NCI-H2227 (cell line): ENCODE measurements around the gene OR2B2.
"Not testable (repeated sequence)": the region's sequence is repeated elsewhere in the genome, so short reads cannot be mapped to it uniquely, and the experiment has no call there.

Experiments
- DNase-seq: peaks from one replicate; lab custom pipeline; 2025; ENCODE audit not compliant: unreplicated experiment; lab: John Stamatoyannopoulos, UW

The OR2B2 gene

DNA sequence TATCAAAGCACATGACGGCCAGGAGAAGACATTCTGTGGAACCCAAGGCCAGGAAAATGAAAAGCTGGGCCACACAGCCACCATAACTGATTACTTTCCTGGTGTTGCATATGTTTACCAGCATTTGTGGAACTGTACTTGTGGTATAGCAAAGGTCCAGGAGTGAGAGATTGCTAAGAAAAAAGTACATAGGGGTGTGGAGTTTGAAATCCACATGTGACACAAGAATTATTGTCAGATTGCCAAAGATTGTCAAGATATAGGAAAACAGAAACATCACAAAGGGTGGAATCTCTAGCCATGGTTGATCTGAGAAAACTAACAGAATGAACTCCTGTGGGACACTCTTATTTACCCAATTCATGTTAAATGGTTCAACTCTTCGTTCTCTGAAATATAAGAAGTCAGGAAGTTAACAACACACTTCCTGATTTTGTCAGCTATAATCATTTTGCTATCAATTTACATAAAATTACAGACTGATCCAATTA is at the start of gene OR2B2:
OR2B2 (minus strand) TSS at position 441 of the 491 bp plus-strand sequence; CDS start at position 364, 77 bp downstream.
- no peak for DNase-seq

DNA sequence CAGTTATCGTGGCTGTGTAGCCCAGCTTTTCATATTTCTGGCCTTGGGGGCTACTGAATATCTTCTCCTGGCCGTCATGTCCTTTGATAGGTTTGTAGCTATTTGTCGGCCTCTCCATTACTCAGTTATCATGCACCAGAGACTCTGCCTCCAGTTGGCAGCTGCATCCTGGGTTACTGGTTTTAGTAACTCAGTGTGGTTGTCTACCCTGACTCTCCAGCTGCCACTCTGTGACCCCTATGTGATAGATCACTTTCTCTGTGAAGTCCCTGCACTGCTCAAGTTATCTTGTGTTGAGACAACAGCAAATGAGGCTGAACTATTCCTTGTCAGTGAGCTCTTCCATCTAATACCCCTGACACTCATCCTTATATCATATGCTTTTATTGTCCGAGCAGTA is 45.3 kb upstream of the OR2B2 start:
- DNase-seq: no peak

DNA sequence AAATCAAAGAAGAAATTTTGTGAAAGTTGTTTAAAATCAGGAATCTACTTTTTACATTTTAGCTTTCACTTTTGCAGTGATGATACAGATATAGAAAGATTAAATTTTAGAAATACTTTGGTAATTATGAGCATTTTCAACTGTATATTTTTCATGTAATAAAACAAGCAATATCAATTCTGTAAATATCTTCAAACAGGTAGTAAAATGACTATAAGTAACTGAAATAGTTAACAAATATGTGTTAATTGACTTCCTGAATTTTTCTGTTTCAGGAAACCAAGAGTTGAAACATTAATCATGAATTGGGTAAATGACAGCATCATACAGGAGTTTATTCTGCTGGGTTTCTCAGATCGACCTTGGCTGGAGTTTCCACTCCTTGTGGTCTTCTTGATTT is 44.7 kb upstream of the OR2B2 start, which contains the start of gene OR2B6:
OR2B6 (plus strand) TSS at position 301 of the 400 bp plus-strand sequence; CDS start at position 301, 0 bp downstream.
- no peak for DNase-seq

DNA sequence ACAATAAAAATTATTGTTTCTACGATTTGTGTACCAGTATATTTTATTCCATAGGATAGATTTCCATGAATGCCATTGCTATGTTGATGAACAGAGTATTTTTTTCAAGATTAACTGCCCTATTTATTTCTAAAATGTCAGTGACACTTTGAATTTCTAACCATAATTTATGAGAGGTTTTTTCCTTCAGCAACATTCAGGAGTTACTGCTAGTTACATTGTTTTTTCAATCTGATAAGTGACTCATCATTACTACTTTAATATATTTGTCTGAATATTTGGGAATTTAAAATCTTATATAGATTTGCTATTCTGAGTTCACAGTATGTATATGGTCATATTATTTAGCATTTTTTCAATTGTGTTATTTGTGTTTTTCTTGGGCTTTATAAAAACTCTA is 38.8 kb upstream of the OR2B2 start:
- DNase-seq: no peak

DNA sequence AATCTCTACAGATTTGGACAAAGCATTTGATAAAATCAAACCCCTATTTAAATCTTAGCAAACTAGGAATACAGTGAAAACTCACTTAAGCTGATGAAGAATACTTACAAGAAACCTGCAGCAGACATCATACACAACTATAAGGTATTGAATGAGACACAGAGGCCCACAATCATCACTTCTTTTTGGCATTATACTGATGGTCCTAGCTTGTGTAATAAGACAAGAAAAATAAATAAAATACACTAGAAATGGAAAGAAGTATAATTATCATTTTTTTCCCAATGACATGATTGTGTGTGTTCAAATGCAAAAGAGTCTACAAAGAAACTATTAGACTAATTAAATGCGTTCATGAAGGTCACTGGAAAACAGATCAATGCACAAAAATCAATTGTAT is 36.0 kb upstream of the OR2B2 start:
- no peak for DNase-seq

DNA sequence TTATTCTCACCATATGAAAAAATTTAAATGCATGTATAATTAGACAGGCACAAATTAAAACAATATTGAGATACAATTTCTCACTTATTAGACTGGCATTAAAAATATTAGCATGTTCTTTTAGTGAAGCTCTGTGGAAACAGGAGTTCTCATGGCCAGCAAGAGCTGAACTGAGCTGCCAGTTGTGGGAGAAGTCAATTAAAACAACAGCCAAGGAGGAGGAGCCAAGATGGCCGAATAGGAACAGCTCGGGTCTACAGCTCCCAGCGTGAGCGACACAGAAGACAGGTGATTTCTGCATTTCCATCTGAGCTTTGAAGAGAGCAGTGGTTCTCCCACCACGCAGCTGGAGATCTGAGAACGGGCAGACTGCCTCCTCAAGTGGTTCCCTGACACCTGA is 30.9 kb upstream of the OR2B2 start:
- peak; percentile 16 for DNase-seq

DNA sequence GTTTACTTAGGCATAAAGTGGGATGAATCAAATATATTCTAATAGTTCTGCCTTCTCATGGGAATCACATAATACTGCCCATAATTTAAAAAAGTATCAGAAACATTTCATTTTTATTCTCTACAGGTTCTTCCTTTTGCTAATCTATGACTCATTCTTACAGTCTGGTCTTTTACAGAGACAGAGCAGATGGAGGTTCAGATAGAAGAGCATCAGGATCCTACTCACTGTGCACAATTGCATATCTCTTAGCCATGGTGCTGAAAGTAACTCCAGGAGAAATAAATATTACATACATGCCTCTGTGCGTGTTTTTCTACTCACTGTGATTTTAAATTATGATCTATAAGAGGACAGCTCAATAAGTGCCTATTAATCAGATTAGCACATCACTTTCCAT is 28.6 kb upstream of the OR2B2 start:
- no peak for DNase-seq

DNA sequence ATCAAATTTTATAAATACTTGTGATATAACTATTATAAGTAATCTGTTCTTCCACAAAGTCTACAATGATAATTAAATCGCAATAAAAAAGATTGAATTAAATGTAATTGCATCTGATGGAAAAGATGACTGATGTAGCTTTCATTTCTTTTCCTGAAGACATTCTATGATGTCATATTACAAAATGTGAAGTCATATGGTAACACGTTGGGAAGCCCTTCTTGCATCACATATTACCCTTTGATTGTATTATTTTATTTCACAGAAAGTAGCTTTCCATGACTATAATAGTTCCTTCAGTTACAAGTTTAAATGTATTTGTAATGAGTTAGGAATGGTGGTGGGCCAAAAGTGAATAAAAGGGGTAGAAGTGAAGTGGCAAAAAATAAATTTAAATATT is 19.0 kb upstream of the OR2B2 start:
- DNase-seq: no peak

DNA sequence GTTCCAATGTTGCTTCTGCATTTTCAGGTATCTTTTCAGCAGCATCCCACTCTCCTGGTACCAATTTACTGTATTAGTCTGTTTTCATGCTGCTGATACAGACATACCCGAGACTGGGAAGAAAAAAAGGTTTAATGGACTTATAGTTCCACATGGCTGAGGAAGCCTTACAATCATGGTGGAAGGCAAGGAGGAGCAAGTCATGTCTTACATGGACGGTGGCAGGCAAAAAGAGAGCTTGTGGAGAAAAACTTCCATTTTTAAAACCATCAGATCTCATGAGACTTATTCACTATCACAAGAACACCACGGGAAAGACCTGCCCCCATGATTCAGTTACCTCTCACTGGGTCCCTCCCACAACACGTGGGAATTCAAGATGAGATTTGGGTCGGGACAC is 17.7 kb upstream of the OR2B2 start:
- not testable (repeated sequence) for DNase-seq

DNA sequence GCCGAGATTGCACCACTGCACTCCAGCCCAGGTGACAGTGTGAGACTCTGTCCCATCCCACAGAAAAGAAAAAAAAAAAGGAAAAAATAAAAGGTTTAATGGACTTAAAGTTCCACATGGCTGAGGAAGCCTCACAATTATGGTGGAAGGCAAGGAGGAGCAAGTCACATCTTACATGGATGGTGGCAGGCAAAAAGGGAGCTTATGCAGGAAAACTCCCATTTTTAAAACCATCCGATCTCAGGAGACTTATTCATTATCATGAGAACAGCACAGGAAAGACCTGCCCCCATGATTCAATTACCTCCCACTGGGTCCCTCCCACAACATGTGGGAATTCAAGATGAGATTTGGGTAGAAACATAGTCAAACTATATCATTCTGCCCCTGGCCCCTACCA is 15.8 kb upstream of the OR2B2 start:
- DNase-seq: not testable (repeated sequence)

DNA sequence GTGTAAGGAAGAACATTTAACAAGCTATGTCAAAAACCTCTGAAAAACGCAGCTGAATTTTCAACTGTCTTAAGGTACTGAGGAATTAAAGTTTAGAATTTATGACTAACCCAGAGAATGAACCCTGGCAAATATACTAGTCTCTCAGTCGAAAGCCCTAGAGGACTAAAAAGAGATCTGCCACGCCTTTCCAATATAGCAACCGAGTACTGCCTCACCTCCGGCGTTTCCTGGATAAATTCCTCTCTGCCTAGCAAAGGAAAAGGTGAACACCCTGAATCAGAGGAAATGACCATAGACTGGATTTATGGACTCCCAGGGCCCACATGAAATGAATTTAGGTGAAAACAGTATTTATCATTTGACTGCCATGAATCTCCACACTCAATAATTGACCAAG is 12.0 kb upstream of the OR2B2 start:
- no peak for DNase-seq

DNA sequence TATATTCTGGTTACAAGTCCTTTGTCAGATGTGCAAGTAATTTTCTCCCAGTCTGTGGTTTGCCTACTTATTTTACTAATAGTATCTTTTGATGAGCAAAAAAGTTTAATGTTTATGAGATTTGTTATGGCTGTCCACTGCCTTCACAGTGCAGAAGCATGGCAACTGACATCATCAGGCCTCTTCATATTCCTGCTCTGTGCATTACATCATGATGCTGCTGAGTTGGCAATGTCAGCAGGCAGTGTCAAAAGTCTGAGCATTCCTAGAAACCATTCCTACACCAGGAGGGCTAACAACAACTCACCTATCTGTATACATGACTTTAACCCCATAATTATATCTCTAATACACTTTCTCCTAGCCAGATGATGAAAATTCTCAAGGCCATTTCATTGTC is 10.8 kb upstream of the OR2B2 start:
- no peak for DNase-seq

DNA sequence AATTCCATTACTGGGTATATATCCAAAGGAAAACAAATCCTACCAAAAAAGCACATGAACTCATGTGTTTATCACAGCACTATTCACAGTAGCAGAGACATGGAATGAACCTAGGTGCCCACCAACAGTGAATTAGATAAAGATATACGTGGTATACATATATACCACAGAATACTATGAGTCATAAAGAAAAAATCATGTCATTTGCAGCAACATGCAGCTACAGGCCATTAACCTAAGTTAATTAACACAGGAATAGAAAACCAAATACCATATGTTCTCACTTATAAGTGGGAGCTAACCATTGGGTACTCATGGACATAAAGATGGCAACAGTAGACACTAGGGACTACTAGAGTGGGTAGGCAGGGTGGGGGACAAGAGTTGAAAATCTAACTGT is 4.2 kb downstream of the OR2B2 start:
- no peak for DNase-seq

DNA sequence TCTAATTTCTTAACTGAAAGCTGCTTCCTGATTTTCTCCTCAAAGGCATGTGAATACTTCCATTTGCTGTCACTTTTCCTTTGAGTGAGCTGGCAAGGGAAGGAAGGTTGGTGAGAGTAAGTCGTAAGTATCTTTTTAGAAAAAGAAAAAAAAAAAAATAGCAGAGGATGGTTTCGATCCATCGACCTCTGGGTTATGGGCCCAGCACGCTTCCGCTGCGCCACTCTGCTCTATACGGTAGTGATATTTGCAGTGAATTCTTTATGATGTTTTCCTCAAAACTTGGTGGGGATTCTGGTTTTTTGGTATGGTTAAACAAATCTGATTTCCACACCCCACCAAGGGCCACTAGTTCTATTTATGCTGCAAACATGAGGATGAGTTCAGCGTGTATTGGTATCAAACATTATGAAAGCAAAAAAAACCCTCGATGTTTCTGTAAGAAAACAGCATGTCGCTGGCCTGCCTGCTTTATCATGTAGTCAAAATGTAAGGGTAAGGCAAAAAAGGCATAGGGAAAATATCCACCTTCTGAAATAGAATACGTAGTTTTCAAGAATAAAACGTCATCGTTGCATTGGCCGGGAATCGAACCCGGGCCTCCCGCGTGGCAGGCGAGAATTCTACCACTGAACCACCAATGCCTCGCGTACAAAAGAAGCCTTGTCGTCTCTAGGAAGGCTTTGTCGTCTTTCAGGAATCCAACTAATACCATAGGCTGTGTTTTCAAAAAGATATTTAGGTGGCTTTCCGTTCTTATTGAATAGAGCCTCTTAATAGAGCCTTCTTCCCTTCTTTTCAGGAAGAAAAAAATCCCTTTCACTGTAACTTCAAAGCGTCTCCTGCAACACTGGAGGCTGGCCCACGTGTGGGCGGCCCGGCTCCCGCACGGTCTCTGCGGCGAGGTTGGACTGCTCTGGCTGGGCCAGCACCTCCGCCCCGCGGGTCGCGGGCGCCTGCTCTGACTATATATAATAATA is 9.6 kb downstream of the OR2B2 start:
- DNase-seq: peak; percentile 92

DNA sequence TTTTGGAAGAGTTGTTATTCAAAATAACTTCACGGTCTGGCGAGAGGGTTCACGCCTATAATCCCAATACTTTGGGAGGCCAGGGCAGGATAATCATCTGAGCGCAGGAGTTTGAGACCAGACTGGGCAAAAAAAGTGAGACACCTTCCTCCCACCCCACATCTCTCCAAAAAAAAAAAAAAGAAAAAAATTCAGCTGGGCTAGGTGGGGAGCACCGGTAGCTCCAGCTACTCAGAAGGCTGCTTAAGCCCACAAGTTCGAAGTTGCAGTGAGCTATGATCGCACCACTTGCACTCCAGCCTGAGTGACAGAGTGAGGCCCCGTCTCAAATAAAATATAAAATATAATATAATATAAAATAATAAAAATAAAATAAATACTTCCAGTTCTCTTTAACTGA is 10.4 kb downstream of the OR2B2 start:
- peak; percentile 33 for DNase-seq

DNA sequence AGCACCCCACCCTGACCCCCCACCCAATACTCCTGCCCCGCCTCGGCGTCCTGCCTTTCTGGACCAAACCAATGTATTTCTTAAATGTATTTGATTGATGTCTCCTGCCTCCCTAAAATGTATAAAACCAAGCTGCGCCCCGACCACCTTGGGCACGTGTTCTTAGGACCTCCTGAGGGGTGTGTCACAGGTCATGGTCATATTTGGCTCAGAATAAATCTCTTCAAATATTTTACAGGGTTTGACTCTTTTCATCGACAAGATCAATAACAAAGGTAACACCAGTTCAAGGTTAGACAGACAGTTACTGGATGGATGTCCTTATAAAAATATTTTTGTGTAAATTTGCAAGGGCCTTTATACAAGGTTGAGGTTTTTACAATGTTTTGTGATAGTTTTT is 12.0 kb downstream of the OR2B2 start:
- not testable (repeated sequence) for DNase-seq

DNA sequence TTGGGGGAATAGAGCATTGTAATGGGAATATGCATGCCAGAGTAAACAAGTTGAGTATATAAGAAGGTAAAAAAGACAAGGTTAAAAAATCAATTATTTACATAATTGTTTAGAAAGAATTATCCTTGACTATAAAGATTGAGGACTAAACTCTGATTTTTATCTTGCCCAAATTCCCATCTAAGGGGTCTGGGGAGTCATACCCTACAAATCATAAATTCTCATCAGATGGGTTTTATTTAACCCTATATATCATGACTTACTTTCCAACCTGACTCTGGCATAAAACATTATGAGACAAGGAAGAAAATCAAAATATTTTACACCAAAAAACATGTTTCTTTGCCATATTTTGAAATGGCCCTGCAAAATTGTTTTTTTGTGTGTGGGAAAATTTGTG is 12.7 kb downstream of the OR2B2 start:
- DNase-seq: no peak

DNA sequence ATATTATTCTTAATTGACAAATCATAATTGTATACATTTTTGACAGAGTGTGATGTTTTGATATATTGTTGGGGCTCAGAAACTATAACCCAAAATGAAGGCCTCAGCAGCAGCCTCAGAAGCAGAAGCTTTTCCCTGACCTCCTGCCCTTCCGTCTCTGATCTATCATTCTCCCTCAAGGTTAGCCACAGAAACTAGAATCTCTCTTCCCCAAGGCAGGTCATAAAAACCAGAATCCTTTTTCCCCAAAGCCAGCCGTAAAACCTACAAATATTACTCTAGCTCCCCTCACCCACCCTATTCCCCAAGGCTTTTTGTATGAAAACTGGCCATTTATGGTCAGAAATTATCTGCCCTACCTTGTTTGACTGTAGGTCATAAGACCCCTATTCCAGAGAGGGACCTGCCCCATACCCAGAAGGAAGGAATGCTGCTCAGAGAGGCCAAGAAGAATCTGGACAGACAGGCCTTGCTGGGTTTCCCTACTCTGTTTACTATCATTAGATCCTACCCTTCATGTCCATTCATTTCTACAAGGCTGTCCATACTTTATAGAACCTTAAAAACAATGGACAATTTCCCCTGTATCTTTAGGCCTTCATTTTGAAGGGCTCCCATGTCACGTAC is 14.5 kb downstream of the OR2B2 start:
- no peak for DNase-seq

DNA sequence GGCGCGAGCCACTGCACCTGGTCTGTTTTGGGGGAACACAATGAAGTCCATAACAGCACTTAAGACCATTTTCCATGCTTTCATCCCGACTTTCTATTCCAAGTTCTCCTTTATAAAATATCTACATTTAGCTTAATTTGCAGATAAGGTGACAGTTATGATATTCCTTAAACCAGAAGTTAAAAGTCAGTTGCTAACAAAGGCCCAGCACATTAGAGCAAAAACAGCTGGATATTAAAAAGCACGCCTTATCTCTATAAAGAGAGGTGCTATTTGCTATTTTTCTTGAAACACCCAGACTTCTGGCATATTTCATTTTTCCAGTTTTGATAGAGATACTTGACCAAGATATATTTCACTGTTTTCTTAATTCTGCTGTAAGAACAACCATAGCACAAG is 15.8 kb downstream of the OR2B2 start:
- DNase-seq: no peak

DNA sequence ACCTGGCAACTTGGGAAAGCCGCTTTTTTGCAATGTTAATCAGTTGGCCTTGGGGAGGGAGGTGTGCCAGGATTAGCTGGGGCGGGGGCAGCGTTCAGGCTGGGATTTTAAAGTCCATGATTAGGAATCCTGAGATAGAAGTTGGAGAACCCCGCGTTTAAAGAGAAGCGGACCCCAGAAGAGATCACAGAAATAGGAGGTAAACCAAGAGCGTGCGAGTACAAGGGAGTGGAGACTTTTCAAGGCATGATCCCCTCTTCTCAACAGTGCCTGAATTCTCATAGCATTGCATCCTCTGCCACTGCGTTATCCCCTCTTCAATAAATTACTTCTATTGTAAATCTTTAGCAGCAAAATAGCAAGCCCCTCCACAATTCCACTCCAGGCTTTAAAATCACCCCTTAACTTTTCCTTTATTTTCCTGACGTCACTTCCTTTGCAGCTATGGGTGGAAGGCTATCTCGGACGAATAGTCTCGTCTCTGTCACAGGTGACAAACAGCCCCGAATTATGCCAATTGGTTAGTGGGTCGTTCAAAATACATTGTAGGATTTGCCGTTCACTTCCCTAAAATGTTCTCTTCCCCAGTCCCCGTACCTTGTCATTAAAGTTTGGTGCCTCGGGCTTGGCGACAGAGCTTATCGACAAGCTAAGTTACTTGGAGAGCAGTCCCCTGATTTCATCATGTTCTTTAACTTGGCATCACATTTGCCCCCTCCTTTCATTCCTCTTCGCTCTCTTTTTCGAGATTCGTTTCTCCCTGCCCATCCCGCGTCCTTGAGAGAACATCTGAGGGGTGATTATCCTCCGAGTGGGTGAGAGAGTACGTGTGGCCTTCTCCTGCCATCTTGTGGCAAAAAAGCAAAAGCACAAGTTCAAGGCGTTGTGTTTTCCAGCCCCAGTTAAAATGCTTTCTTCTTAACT is 17.1 kb downstream of the OR2B2 start:
- DNase-seq: peak; percentile 90
